Karpas-422 (cell line): ENCODE measurements around the gene NCKAP5. TPM values are rescaled to one million over a fixed set of nuclear protein-coding genes. Genes with fewer than 3 reads are reported as not detected.

Experiments
- DNase-seq: peaks from one replicate; pipeline ENCODE4 v3.0.0-alpha.2; 2015
- H2AFZ ChIP-seq: fragments of 200-600 bp; sonication (generic); 2 replicates; pipeline ENCODE4 v1.6.1; 2014; ENCODE audit warnings: antibody characterized with exemption, low read length, mixed read lengths
- H3K27ac ChIP-seq: fragments of 200-600 bp; sonication (generic); 2 replicates; pipeline ENCODE4 v1.5.1; 2014; ENCODE audit warnings: mild to moderate bottlenecking, low read length, moderate library complexity
- H3K27me3 ChIP-seq: fragments of 200-600 bp; sonication (generic); 2 replicates; pipeline ENCODE4 v1.6.1; 2014; ENCODE audit warnings: low read length, mixed read lengths
- H3K36me3 ChIP-seq: fragments of 200-600 bp; sonication (generic); 2 replicates; pipeline ENCODE4 v1.6.1; 2014; ENCODE audit warnings: low read length, mixed read lengths; ENCODE audit not compliant: insufficient read depth
- H3K4me1 ChIP-seq: fragments of 200-600 bp; sonication (generic); 2 replicates; pipeline ENCODE4 v1.6.1; 2014; ENCODE audit warnings: mild to moderate bottlenecking, low read length, mixed read lengths
- H3K4me2 ChIP-seq: fragments of 200-600 bp; sonication (generic); 2 replicates; pipeline ENCODE4 v1.6.1; 2014; ENCODE audit warnings: low read length, low read depth, mild to moderate bottlenecking; ENCODE audit not compliant: poor library complexity, severe bottlenecking
- H3K4me3 ChIP-seq: fragments of 200-600 bp; sonication (generic); 2 replicates; pipeline ENCODE4 v1.5.1; 2014; ENCODE audit warnings: mild to moderate bottlenecking, antibody characterized with exemption, low read length, mixed read lengths
- H3K79me2 ChIP-seq: fragments of 200-600 bp; sonication (generic); 2 replicates; pipeline ENCODE4 v1.6.1; 2014; ENCODE audit warnings: mild to moderate bottlenecking, low read length, mixed read lengths
- H3K9ac ChIP-seq: fragments of 200-600 bp; sonication (generic); 2 replicates; pipeline ENCODE4 v1.6.0; 2014; ENCODE audit warnings: low read length
- H3K9me2 ChIP-seq: fragments of 200-600 bp; sonication (generic), shearing (Covaris generic); replicated peaks from 2 replicates; pipeline ENCODE4 v1.6.0; 2014; ENCODE audit warnings: mild to moderate bottlenecking, low read length, moderate library complexity; ENCODE audit not compliant: insufficient read depth
- H3K9me3 ChIP-seq: fragments of 300-700, 200-600 bp; sonication (generic); 2 replicates; pipeline ENCODE4 v1.6.1; 2014; ENCODE audit warnings: low read length, mixed read lengths
- H4K20me1 ChIP-seq: fragments of 200-600 bp; sonication (generic); 2 replicates; pipeline ENCODE4 v1.6.1; 2014; ENCODE audit warnings: mild to moderate bottlenecking, antibody characterized with exemption, low read length, low read depth; ENCODE audit not compliant: insufficient read depth
- total RNA-seq: library from RNA; depleted of rRNA; stranded (reverse); fragments of >200 nt; shearing (Covaris generic); gene quantifications from 2 replicates; pipeline ENCODE4 v1.2.3, GENCODE V29; 2014; ENCODE audit warnings: low replicate concordance

The NCKAP5 gene
- total RNA-seq, 1 experiment from 2014 or later, result not detected

GRCh38 chr2:132668987-132669907, 899.0 kb downstream of the NCKAP5 start:
- Histone ChIP-seq H3K9me2 (no peaks in the 10 kb centered on the region), H3K9ac (no peak overlapping the region), H3K36me3 (no peaks in the 10 kb centered on the region), H2AFZ (no peak overlapping the region), H3K9me3 (no peaks in the 10 kb centered on the region), H4K20me1 (no peaks in the 10 kb centered on the region), H3K79me2 (no peaks in the 10 kb centered on the region), H3K27ac (no peak overlapping the region), H3K4me3 (no peak overlapping the region), H3K4me2 (no peak overlapping the region), H3K4me1 (no peaks in the 10 kb centered on the region), H3K27me3 (no peaks in the 10 kb centered on the region)
- DNase-seq, result no peak

DNA sequence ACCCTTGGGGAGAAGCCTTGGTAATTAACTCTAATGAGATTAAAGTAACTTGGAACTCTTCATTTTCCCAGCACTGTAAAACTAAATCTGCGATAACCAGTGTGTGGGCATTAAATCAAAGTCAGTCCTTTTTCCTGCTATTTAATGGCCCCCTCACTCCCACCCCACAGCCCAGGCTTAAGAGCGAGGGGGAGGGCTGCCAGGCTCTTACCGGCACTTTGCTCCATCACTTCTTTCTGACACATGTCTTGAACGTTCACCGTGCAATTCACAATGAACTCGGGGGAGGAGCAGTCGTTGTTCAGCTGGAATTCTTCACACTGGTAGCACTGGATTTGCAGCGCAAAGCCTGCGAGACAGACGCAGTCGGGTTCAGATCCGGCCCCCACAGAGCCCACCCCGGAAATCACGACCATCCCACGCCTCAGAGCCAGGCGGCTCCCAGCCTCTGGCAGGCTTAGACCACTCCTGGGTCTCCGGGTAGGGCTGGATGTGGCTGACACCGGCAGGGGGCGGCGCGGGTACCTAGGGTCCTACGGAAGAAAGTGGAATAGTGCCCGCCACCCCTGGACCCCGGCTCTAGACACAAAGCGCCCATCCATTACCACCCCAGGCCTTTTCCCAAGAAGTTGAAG, 900.0 kb downstream of the NCKAP5 start:
- DNase-seq, result no peak
- Histone ChIP-seq H3K4me2 (no peak overlapping the region), H3K27ac (no peak overlapping the region), H3K4me1 (no peaks in the 10 kb centered on the region), H3K36me3 (no peaks in the 10 kb centered on the region), H3K9ac (no peak overlapping the region), H3K9me3 (no peaks in the 10 kb centered on the region), H3K27me3 (no peaks in the 10 kb centered on the region), H4K20me1 (no peaks in the 10 kb centered on the region), H3K9me2 (no peaks in the 10 kb centered on the region), H3K79me2 (no peaks in the 10 kb centered on the region), H2AFZ (no peak overlapping the region), H3K4me3 (no peak overlapping the region)

GRCh38 chr2:132667706-132668105, 900.6 kb downstream of the NCKAP5 start:
- H3K4me1 ChIP-seq, result no peaks in the 10 kb centered on the region
- H3K4me3 ChIP-seq, result no peak overlapping the region
- no peaks in the 10 kb centered on the region for H3K9me2 ChIP-seq
- no peak overlapping the region for H3K4me2 ChIP-seq
- no peak overlapping the region for H3K27ac ChIP-seq
- H3K27me3 ChIP-seq, result no peaks in the 10 kb centered on the region
- H3K9ac ChIP-seq, result no peak overlapping the region
- H3K9me3 ChIP-seq, result no peaks in the 10 kb centered on the region
- no peak overlapping the region for H2AFZ ChIP-seq
- H3K79me2 ChIP-seq, result no peaks in the 10 kb centered on the region
- no peak for DNase-seq
- H3K36me3 ChIP-seq, result no peaks in the 10 kb centered on the region
- no peaks in the 10 kb centered on the region for H4K20me1 ChIP-seq

DNA sequence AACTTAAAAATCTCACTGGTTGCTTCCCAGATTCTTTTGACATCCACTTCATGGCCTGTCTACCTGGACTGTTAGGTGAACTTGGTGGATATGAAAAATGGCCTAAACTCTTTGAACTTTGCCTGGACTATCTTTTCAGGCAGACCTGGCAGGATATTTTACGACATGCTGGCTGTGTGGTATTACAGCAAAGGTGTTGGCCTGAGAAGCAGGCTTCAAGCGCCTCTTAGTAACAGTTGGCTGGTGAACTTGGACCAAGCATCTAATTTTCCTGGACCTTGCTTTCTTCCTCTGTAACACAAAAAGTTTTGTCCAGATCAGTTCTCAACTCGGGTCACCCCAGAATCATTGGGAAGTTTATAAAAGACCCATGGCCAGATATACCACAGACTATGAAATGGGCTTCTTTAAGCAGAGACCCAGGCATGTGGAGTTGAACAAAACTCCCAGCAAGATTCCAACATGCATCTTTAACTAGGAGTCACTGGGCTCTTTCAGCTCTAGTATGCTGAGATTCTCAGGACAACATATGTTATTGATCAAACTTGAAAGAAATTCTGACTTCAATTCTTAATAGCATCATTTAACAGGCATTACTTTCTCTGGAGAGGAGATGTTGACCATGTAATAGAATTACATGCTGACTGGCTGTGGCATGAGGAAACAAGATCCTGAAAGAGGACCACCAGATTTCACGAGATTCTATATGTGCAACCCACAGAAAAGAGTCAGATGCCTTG, 902.7 kb downstream of the NCKAP5 start:
- Histone ChIP-seq H3K4me1 (no peaks in the 10 kb centered on the region), H3K9ac (no peak overlapping the region), H3K36me3 (no peaks in the 10 kb centered on the region), H3K9me2 (no peaks in the 10 kb centered on the region), H3K27ac (no peak overlapping the region), H3K4me2 (no peak overlapping the region), H4K20me1 (no peaks in the 10 kb centered on the region), H3K27me3 (no peaks in the 10 kb centered on the region), H2AFZ (no peak overlapping the region), H3K79me2 (no peaks in the 10 kb centered on the region), H3K9me3 (no peaks in the 10 kb centered on the region), H3K4me3 (no peak overlapping the region)
- no peak for DNase-seq

DNA sequence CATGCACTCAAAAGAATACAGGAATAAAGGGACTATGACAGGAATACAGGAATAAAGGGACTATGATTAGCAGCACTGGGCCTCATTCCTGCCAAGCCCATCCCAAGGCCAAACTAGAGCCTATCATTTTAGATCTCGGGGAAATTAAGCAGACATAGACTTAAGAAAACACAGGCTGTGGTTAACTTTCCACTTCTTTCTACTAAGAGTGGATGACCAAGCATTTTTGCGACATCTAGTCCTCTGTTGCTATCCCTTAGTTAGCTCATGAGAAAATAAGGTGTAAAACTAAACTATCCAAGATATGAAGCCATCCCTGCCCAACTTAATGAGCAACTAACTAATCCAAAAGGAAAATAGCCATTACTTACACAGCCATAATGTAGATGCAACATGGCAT, 904.2 kb downstream of the NCKAP5 start:
- no peaks in the 10 kb centered on the region for H3K27me3 ChIP-seq
- H2AFZ ChIP-seq, result no peak overlapping the region

GRCh38 chr2:132662732-132663131, 905.5 kb downstream of the NCKAP5 start:
- Histone ChIP-seq H3K27ac (no peak overlapping the region), H3K4me2 (no peak overlapping the region), H3K4me1 (0 out of 2 replicates have a peak, but pooled peaks cover 5% of the 10 kb centered on the region), H3K9ac (no peak overlapping the region), H3K4me3 (no peak overlapping the region), H3K79me2 (no peaks in the 10 kb centered on the region), H4K20me1 (no peaks in the 10 kb centered on the region), H3K36me3 (no peaks in the 10 kb centered on the region), H3K9me2 (no peaks in the 10 kb centered on the region), H3K27me3 (no peaks in the 10 kb centered on the region), H3K9me3 (no peaks in the 10 kb centered on the region), H2AFZ (no peak overlapping the region)
- DNase-seq, result no peak

More for the DNA sequence above, 904.2 kb downstream of the NCKAP5 start:
- H3K79me2 ChIP-seq, result no peaks in the 10 kb centered on the region
- H3K9me3 ChIP-seq, result no peaks in the 10 kb centered on the region
- H3K36me3 ChIP-seq, result no peaks in the 10 kb centered on the region
- 0 out of 2 replicates have a peak, but pooled peaks cover 5% of the 10 kb centered on the region for H3K4me1 ChIP-seq
- H3K9ac ChIP-seq, result no peak overlapping the region
- H3K4me3 ChIP-seq, result no peak overlapping the region
- H4K20me1 ChIP-seq, result no peaks in the 10 kb centered on the region
- DNase-seq, result no peak
- H3K4me2 ChIP-seq, result no peak overlapping the region
- no peak overlapping the region for H3K27ac ChIP-seq
- H3K9me2 ChIP-seq, result no peaks in the 10 kb centered on the region

DNA sequence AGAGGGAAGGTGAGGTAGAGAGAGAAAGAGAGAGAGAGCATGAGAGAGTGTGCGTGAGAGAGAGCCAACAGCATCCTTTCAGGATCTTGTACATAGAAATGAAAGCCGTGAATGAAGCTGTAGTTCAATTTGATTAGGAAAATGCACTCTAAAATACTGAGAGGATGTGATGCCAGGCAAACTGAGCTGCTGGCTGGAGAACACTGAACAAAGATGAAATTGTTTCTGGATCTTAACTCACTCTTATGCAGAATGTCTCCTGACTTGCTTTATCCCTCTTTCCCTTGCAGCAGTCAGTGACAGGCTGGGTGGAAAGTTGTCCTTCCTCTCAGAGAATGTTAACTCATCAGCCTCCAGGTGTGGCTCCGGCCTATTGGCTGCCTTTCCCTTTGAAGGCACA, 908.9 kb downstream of the NCKAP5 start:
- Histone ChIP-seq H3K27me3 (no peaks in the 10 kb centered on the region), H2AFZ (no peak overlapping the region), H3K79me2 (no peaks in the 10 kb centered on the region), H3K9ac (no peak overlapping the region), H3K4me3 (no peak overlapping the region), H3K4me2 (no peak overlapping the region), H3K9me3 (no peaks in the 10 kb centered on the region), H3K4me1 (0 out of 2 replicates have a peak, but pooled peaks cover 5% of the 10 kb centered on the region), H4K20me1 (no peaks in the 10 kb centered on the region), H3K9me2 (no peaks in the 10 kb centered on the region), H3K36me3 (no peaks in the 10 kb centered on the region), H3K27ac (no peak overlapping the region)
- DNase-seq, result no peak
